ENCODE results near the gene UBE2H.

DNA sequence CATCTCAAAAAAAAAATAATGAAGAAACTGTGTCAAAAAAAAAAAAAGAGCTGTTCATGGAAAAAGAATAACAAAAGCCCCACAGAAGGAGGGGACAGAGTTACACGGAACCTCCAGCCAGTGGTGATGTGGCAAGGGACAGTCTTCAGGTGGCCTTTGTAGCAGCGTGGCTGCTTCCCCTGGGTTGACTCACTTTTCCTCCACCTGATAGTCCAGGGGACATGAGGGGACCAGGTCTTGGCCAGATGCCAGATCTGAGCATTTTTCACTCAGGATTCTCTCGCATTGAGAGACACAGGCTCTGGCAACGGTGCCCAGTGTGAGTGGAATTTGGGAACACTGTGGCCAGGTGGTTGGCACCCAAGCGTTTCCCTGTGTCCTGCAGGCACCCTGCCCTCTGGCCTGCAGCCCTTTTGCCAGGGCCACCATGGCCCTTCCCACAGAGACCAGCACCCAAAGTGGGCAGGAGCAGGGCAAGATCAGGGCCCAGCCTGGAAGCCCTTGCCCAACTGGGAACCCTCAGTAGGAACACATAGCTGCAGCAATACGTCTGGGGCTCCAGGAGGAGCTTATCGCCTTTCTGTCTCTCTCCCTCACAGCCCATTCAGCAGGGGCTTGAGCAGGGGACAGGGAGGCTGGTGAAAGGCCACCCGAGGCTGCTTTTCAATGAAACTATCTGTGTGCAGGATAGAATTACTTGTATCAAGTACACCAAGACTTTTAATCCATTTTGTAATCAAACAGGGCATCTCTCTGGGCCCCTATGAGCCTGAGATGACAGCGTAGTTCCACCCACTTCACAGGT, 159.1 kb downstream of the UBE2H start:
- TF ChIP-seq, protein P1, sequence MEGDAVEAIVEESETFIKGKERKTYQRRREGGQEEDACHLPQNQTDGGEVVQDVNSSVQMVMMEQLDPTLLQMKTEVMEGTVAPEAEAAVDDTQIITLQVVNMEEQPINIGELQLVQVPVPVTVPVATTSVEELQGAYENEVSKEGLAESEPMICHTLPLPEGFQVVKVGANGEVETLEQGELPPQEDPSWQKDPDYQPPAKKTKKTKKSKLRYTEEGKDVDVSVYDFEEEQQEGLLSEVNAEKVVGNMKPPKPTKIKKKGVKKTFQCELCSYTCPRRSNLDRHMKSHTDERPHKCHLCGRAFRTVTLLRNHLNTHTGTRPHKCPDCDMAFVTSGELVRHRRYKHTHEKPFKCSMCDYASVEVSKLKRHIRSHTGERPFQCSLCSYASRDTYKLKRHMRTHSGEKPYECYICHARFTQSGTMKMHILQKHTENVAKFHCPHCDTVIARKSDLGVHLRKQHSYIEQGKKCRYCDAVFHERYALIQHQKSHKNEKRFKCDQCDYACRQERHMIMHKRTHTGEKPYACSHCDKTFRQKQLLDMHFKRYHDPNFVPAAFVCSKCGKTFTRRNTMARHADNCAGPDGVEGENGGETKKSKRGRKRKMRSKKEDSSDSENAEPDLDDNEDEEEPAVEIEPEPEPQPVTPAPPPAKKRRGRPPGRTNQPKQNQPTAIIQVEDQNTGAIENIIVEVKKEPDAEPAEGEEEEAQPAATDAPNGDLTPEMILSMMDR (IDR thresholded peaks at IDR 0.05; ENCODE audit: insufficient read depth, low read depth, low read length), result no peak
- TF ChIP-seq EZH2 (IDR thresholded peaks at IDR 0.05; ENCODE audit: insufficient read depth, low read length), result no peak
